ENCODE results near the gene GUCD1. TPM values are rescaled to one million over a fixed set of nuclear protein-coding genes. Genes with fewer than 3 reads are reported as not detected.

Gene GUCD1
- total and polyA plus RNA-seq, 2 of the 8 experiments (the other 6 are each of a cell fraction or from before 2014, with no cell fraction given), result 85.2 to 128 TPM

GRCh38 chr22:24587251-24587650, 32.3 kb upstream of the GUCD1 start:
- H3K56ac ChIP-seq (replicated peaks; ENCODE audit: insufficient read length, low read depth, low read length), result no peak overlapping the region
- no peak overlapping the region for H3K18ac ChIP-seq (ENCODE audit: extremely low read depth, low read length)
- DNase-seq (ENCODE audit: low read depth in 1 of 2, low spot score in 2 of 2), result no peak
- no peak overlapping the region for H3K4me2 ChIP-seq (ENCODE audit: insufficient read depth in 1 of 2, low read depth in 2 of 2, low read length in 2 of 2)
- no peak overlapping the region for H2AFZ ChIP-seq (ENCODE audit: low read length)
- H4K20me1 ChIP-seq (replicated peaks in 1 of 2; ENCODE audit: control insufficient read depth in 1 of 2, insufficient read depth in 2 of 2, low read length in 2 of 2), result peaks cover 0 to 2% of the 10 kb centered on the region in 2 experiments
- no peak overlapping the region for H4K5ac ChIP-seq (ENCODE audit: insufficient read length, low read depth, low read length)
- H2BK5ac ChIP-seq (ENCODE audit: low read depth, low read length), result no peak overlapping the region
- no peak overlapping the region for H2BK20ac ChIP-seq (ENCODE audit: low read length)
- no peak overlapping the region for H2BK12ac ChIP-seq (ENCODE audit: low read depth, low read length)
- H4K91ac ChIP-seq (replicated peaks; ENCODE audit: insufficient read length, low read length), result no peak overlapping the region
- POLR2A ChIA-PET (ENCODE audit: partially characterized antibody), result interaction anchor here (1.1 to 1.9 kb wide), 4 partner anchors 10 to 31 kb away, joined by 5 to 7 read pairs (median 6); partner anchors contain the start of gene SNRPD3
- H4K8ac ChIP-seq (ENCODE audit: extremely low read depth, insufficient read depth, low read length), result no peak overlapping the region
- no peak overlapping the region for H2BK120ac ChIP-seq (replicated peaks; ENCODE audit: low read depth, low read length)
- peaks cover 0 to 5% (median under 1%) of the 10 kb centered on the region in 4 experiments; a peak in 3 of 8 replicates for H3K36me3 ChIP-seq (ENCODE audit: control insufficient read depth in 2 of 4, insufficient read depth in 4 of 4, low read length in 3 of 4)
- no peaks in the 10 kb centered on the region; the same call in 1 of the 2 replicates for H3K79me1 ChIP-seq (ENCODE audit: low read depth, low read length)
- no peak overlapping the region for H3K23ac ChIP-seq (ENCODE audit: insufficient read length)
- no peak overlapping the region for H3K4me3 ChIP-seq (ENCODE audit: extremely low read depth in 1 of 4, insufficient read depth in 2 of 4, low read depth in 3 of 4, low read length in 4 of 4)
- no peak overlapping the region for H2BK15ac ChIP-seq (ENCODE audit: low read length)
- no peaks in the 10 kb centered on the region for H3K27me3 ChIP-seq (replicated peaks in 1 of 4; ENCODE audit: control insufficient read depth in 3 of 4, extremely low read depth in 1 of 4, insufficient read depth in 3 of 4, low read length in 3 of 4)
- H2AK5ac ChIP-seq (ENCODE audit: low read depth, low read length), result no peak overlapping the region
- H3K4ac ChIP-seq (replicated peaks; ENCODE audit: insufficient read length, low read depth, low read length), result no peak overlapping the region
- no peak overlapping the region for H3K9ac ChIP-seq (replicated peaks in 1 of 4; ENCODE audit: extremely low read depth in 1 of 4, low read depth in 3 of 4, low read length in 3 of 4)
- WGBS, 2 experiments (ENCODE audit: extremely low coverage in 1 of 2, insufficient coverage in 1 of 2, insufficient read length in 1 of 2, insufficient replicate concordance in 2 of 2, low coverage in 1 of 2, low lambda C conversion rate in 2 of 2, missing lambda C conversion rate in 1 of 2), result 91% methylated on average over 5 of the region's 5 CpGs; no CpG with 5 or more reads in 1 of the 2 experiments
- no peak overlapping the region for H3K27ac ChIP-seq (ENCODE audit: low read depth, low read length)
- no peaks in the 10 kb centered on the region for H3K9me3 ChIP-seq (ENCODE audit: insufficient read depth in 2 of 2, low read depth in 1 of 2, low read length in 1 of 2)
- no peak for FAIRE-seq
- H3K14ac ChIP-seq (ENCODE audit: insufficient read length), result no peak overlapping the region
- TF ChIP-seq KDM1A (IDR thresholded peaks at IDR 0.05; ENCODE audit: borderline replicate concordance, low read length) (no peak), TAF1 (IDR thresholded peaks at IDR 0.05; ENCODE audit: low read depth, low read length) (no peak), RBBP5 (IDR thresholded peaks at IDR 0.05; ENCODE audit: borderline replicate concordance, low read depth, low read length) (no peak), JUN (IDR thresholded peaks at IDR 0.05; ENCODE audit: low read depth, low read length) (no peak), RXRA (IDR thresholded peaks at IDR 0.05; ENCODE audit: insufficient read depth, low read depth, low read length) (no peak), BACH1 (IDR thresholded peaks at IDR 0.05; ENCODE audit: low read length) (no peak), POLR2AphosphoS5 (IDR thresholded peaks at IDR 0.05; ENCODE audit: low read depth, low read length) (no peak), SP2 (IDR thresholded peaks at IDR 0.05; ENCODE audit: low read length) (no peak), TBP (IDR thresholded peaks at IDR 0.05; ENCODE audit: low read depth, low read length) (no peak), ATF2 (IDR thresholded peaks at IDR 0.05; ENCODE audit: low read length) (no peak), SP4 (IDR thresholded peaks at IDR 0.05; ENCODE audit: low read length) (no peak), CTBP2 (IDR thresholded peaks at IDR 0.05; ENCODE audit: borderline replicate concordance, insufficient read depth, insufficient read length, low read length) (no peak)
- CTCF ChIA-PET (ENCODE audit: partially characterized antibody), result interaction anchor here (1.4 kb wide), 1 partner anchor 12 kb away, joined by 4 read pairs; no protein-coding TSS in a partner anchor
- no peaks in the 10 kb centered on the region for H3K79me2 ChIP-seq (ENCODE audit: control insufficient read depth in 1 of 2, insufficient read depth in 2 of 2, low read length in 2 of 2)
- H3K4me1 ChIP-seq (replicated peaks in 1 of 4; ENCODE audit: control insufficient read depth in 3 of 4, insufficient read depth in 4 of 4, low read length in 3 of 4), result peaks cover 0 to 5% (median 2%) of the 10 kb centered on the region in 4 experiments; a peak in 5 of 7 replicates
- H3K23me2 ChIP-seq (ENCODE audit: low read depth, low read length), result no peaks in the 10 kb centered on the region
